ENCODE measurements around the gene ZBTB33.
A peak's percentile ranks its signal among the peaks of the same experiment; 100 is the strongest.

ZBTB33 gene, protein sequence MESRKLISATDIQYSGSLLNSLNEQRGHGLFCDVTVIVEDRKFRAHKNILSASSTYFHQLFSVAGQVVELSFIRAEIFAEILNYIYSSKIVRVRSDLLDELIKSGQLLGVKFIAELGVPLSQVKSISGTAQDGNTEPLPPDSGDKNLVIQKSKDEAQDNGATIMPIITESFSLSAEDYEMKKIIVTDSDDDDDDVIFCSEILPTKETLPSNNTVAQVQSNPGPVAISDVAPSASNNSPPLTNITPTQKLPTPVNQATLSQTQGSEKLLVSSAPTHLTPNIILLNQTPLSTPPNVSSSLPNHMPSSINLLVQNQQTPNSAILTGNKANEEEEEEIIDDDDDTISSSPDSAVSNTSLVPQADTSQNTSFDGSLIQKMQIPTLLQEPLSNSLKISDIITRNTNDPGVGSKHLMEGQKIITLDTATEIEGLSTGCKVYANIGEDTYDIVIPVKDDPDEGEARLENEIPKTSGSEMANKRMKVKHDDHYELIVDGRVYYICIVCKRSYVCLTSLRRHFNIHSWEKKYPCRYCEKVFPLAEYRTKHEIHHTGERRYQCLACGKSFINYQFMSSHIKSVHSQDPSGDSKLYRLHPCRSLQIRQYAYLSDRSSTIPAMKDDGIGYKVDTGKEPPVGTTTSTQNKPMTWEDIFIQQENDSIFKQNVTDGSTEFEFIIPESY

DNA sequence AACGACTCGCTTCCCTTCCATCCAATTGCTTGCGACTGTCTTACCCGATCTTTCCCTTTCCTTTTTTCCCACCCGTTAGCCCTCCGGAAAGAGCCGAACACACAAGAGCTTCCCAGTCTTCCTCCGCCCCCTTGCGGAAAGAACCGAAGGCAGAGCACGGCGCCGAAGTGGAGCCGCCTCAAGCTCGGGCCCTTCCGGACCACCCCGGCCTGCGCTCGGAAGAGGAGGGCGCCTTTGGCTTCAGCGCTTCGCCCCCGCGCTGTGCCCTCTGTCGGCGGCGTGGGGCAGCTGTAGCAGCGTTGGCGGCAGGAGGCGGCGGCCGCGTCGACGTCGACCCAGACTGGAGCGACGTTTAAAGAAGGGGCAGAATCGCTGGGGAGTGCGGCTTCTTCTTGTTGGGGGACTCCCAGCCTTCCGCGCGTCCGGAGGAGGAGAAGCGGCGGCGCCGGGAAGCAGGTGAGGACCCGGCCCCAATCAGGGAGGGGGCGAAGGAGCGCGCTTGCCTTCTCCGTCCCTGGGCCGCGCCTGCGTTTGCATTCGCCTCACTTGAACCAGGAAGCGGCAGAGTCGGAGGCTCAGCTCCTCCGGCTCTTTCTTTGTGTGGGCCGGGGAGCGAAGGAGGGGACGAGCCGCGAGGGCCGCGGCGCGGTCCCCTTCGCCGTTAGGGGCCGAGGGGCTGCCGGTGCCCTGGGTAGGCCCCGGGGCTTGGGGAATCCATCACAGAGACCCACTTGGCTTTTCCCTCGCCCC is at the start of gene ZBTB33:
TSS of gene ZBTB33 (plus strand) at position 291 of the 750 bp plus-strand sequence. CDS start 2,604 bp downstream, outside the sequence.
- TF ChIP-seq, protein P1, sequence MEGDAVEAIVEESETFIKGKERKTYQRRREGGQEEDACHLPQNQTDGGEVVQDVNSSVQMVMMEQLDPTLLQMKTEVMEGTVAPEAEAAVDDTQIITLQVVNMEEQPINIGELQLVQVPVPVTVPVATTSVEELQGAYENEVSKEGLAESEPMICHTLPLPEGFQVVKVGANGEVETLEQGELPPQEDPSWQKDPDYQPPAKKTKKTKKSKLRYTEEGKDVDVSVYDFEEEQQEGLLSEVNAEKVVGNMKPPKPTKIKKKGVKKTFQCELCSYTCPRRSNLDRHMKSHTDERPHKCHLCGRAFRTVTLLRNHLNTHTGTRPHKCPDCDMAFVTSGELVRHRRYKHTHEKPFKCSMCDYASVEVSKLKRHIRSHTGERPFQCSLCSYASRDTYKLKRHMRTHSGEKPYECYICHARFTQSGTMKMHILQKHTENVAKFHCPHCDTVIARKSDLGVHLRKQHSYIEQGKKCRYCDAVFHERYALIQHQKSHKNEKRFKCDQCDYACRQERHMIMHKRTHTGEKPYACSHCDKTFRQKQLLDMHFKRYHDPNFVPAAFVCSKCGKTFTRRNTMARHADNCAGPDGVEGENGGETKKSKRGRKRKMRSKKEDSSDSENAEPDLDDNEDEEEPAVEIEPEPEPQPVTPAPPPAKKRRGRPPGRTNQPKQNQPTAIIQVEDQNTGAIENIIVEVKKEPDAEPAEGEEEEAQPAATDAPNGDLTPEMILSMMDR (IDR thresholded peaks at IDR 0.05; ENCODE audit: extremely low read depth, missing control alignments) = peak; percentile 50
- DNase-seq (ENCODE audit: low spot score) = peak; percentile 86

DNA sequence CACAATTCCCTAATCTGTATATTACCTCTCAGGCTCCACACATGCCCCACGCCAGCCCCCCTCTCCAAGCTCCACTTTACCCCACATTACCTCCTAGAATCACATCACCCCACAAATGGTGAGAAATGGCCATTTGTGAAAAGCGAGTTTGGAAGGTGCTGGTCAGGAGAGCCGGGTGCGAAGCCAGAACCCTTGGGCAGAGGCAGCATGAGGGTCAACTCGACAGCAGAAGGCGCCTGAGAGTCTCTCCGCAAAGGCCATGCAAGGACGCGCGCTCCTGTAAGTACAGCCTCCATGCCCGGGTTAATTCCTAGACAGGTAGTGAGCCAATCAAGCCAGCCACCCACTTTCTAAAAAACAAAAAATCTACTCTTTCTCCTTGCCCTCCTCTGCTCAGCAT is 49.8 kb upstream of the ZBTB33 start:
- TF ChIP-seq, protein P1 (IDR thresholded peaks at IDR 0.05; ENCODE audit: extremely low read depth, missing control alignments) = no peak
- no peak for DNase-seq (ENCODE audit: low spot score)

DNA sequence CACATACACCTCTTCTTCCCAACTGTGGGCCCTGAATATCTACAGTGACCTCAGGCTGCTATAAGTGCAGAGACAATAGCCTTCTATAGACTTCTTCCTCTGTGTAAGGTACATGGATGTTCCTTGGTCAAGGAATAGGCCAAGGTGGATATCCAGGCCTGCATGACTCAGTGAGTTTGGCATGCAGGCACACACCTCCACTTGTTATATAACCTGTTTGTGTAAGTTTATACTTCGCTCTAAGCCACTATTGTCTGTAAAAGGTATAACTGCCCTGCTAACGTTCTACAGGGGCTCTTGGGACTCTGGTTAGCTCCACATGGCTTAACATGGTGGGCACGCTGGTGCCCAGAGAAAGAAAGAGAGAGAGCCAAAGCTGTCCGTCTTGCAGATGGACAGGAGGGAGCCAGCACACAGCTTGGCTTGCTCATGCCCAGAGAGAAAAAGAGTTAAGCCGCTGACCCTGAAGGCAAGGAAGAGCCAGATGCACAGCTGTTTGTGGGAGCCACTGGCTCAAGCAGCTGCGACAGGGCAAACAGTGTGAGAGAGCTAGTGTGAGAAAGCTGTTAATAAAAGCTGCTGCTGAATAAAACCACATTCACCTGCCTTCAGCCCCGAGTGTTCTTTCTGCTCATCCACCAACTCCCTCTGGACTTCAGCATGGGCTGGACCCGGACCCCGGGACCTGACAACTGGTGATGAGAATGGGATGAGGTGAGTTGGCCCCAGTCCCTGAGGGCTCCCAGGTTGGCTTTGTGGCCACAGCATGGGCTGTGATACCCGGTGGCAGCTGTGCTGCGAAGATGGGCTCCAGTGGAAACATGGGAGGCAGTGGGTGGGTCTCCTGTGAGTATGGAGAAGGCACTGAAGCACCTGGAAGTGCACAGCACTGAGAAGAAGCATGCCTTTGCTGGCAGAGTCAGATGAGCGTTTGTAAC is 44.5 kb upstream of the ZBTB33 start:
- DNase-seq (ENCODE audit: low spot score) = no peak

DNA sequence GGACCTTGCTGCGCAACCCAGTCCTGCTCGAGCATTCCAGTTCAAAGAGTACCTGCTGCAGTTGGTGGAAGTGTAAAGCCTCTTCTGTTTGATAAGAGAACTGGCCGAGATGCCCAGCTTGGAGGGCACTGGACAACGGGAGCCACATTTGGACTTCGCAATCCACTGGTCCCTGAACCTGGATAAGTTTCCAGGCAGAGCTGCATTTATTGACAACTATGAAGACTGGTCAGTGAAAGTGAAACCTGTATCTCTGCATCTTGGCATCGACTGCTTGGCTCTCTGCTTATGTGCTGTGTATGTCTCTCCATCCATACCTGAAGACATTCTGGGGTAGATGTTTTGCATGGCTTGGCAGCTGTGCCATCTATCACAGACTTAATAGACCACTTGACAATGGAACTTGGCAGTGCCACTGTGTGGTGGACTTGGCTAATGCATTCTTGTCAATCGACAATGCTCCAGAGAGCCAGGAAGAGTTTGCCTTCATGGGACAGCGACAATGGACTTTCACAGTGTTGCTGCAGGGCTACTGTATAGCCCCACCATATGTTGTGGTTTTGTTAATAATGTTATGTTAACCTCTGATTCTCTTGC is 43.5 kb upstream of the ZBTB33 start:
- TF ChIP-seq, protein P1 (IDR thresholded peaks at IDR 0.05; ENCODE audit: extremely low read depth, missing control alignments) = no peak
- no peak for DNase-seq (ENCODE audit: low spot score)

More for the DNA sequence above, 44.5 kb upstream of the ZBTB33 start:
- TF ChIP-seq, protein P1 (IDR thresholded peaks at IDR 0.05; ENCODE audit: extremely low read depth, missing control alignments) = no peak

DNA sequence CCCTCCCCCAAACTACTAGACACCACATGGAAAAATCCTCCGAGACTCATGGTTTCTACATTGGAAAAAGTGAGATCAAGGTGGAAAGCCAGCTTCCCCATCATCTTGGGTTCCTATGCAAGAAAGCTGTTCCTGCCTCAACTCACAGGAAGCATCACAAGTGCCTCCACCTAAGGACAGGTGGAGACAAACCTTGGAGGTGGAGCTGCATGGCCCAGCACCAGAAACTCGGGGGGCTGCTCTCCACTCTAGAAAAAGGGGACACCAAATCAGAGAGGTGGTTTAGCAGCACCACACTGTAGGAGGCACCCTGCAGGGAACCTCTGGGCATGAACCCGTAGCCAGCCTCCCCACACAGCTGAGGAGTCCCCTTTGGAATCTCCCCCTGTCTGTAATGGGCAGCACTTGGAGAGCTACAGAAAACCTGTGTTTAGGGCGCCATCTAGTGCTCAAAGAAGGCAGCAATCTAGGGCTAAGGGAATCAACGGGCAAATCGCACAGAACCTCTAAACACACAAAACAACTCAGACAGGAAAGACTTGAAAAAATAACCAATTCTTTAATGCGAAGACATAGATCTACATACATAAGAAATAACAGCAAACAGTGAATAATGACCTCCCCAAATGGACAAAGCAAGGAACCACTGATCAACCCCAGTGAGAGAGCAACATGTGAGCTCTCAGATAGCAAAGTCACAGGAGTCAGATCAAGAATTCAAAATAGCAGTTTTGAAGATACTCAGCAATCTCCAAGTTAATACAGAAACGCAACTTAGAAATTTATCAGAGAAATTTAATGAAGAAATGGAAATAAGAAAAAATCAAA is 37.0 kb upstream of the ZBTB33 start:
- TF ChIP-seq, protein P1 (IDR thresholded peaks at IDR 0.05; ENCODE audit: extremely low read depth, missing control alignments) = peak; percentile 63
- peak; percentile 51 for DNase-seq (ENCODE audit: low spot score)

DNA sequence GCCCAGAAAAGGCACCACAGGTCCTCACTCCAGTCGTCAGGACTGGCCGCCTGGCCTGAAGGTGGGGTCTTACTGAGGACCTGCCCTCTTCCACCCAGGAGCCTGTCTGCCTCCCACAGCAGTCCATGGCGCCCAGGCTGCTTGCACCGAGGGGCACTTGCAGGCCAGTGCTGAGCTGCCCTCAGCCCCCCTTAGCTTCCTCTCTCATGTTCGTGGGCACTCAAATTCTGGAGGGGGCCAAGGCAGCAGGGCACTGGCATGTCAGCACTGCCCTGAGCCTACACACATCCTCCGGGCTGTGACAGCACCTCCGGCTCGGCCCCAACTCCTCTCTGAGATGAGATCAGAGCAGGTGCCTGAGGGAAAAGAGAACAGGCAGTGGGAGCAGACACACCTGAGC is 27.2 kb upstream of the ZBTB33 start:
- no peak for DNase-seq (ENCODE audit: low spot score)
- TF ChIP-seq, protein P1 (IDR thresholded peaks at IDR 0.05; ENCODE audit: extremely low read depth, missing control alignments) = no peak
